ENCODE measurements around the gene ALS2.
"Not testable (repeated sequence)": the region's sequence is repeated elsewhere in the genome, so short reads cannot be mapped to it uniquely, and the experiment has no call there.

ALS2 gene

GRCh38 chr2:201780674-201781493, at the start of gene ALS2:
ALS2 (minus strand) TSS chr2:201780933; CDS start chr2:201768885, 12,048 bp downstream.
- peak; percentile 87 to 92 for DNase-seq (ENCODE audit: low read depth in 2 of 2)

DNA sequence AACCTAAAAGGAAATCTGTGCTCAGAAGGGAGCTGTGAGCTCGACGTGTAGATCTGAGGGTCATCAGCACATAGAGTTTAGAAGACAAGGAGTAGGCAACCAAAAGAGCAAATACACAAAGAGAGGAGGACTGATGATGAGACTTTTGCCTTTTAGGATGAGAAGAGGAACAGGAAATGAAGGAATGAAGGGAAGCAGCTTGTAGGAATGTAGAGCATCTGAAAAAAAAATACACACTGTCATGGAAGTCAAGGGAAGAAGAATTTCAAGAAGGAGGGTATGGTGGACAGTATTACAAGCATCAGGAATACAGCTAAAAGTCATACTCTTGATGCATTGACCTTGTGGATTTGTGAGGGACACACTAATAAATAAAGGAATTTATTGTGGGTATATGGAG, 47.5 kb upstream of the ALS2 start:
- no peak for DNase-seq (ENCODE audit: low read depth in 2 of 2)

- no peak for DNase-seq (ENCODE audit: low read depth in 2 of 2)
These were observed 46.9 kb upstream of the ALS2 start for GRCh38 chr2:201827621-201828020.

DNA sequence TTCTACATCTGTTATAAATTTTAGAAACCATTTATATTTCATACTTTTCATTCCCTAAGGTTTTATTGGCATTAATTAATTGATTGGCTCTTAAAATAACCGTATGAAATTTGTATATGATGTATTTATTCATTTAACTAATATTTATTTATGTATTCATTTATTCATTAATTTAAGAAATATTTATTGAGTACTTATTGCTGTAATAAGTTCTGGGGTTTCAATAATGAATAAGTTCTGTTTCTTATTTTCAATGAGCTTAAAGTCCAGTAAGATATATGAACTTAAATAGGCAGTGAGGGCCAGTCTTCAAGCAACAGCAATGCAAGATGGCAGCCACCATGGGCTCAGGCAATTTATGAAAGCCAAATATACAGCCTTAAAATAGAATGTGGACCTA, 43.5 kb upstream of the ALS2 start:
- no peak for DNase-seq (ENCODE audit: low read depth in 2 of 2)

- DNase-seq (ENCODE audit: low read depth in 2 of 2), result no peak
These were observed 40.3 kb upstream of the ALS2 start for GRCh38 chr2:201821080-201821479.

DNA sequence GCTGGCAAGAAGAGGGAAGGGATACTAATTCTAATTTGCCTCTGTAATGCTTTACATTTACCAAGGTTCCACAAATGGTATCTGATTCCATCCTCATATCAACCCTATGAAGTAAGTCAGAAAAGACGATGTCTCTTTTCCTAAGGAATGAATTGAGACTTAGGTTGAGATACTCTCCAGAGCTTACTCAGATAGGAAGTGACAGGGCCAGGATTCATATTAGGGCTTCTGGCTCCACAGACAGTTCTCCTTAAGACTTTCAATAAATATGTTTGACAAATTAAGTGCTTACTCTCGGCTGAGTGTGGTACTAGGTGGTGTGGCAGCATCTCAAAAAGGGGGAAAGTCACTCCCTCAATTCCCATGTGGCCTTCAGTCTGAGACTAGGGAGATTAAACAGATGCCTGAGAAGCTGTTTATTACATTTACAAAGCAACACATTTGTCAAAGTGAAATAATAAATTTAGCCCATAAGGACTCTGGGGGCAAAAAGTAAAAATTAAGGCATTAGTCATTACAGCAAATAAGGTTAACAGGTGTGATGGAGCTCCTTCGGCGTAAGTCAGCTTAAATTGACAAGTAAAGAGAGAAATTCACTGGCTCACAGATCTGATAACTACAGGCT, 39.8 kb upstream of the ALS2 start:
- no peak for DNase-seq (ENCODE audit: low read depth in 2 of 2)

DNA sequence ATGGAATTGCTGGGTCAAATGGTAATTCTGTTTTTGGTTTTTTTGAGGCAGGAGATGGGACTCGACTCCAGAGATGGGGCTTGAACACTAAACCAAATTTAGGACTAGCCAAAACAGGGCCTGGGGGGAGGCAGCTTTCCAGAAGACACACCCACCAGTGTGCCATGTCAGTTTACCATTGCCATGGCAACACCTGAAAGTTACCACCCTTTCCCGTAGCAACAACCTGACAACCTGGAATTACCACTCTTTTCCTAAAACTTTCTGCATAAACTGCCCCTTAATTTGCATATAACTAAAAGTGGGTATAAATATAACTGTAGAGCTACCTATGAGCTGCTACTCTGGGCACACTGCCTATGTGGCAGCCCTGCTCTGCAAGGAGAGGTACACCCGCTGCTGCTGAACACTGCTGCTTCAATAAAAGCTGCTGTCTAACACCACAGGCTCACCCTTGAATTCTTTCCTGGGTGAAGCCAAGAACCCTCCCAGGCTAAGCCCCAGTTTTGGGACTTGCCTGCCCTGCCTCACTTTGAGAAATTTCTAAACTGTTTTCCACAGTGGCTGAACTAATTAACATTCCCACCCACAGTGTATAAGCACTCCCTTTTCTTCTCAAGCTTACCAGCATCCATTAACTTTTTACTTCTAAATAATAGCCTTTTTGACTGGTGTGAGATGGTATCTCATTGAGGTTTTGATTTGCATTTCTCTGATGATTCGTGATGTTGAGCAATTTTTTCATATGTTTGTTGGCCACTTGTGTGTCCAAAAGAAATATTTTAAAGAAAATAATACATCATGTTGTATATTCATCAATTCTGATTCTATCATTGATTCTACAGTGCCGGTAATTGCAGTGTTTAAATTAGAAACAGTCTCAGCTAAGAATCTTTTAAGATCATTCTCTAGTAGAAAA, 36.2 kb upstream of the ALS2 start:
- DNase-seq (ENCODE audit: low read depth in 2 of 2), result no peak

GRCh38 chr2:201813996-201814760, 33.4 kb upstream of the ALS2 start:
- no peak for DNase-seq (ENCODE audit: low read depth in 2 of 2)

DNA sequence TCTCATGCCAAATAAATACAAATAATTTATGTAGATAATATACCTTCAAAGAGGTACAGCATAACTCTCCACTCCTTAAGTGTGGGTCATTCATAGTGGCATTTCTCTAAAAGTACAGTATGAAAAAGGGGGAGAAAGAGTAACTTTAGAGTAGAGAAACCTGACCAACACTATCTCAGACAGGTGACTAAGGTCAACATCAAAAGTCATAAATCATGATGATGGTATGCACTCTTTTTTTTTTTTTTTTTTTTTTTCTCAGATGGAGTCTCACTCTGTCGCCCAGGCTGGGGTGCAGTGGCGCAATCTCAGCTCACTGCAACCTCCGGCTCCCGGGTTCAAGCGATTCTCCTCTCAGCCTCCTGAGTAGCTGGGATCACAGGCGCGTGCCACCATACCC, 29.9 kb upstream of the ALS2 start:
- DNase-seq (ENCODE audit: low read depth in 2 of 2), result not testable (repeated sequence)

DNA sequence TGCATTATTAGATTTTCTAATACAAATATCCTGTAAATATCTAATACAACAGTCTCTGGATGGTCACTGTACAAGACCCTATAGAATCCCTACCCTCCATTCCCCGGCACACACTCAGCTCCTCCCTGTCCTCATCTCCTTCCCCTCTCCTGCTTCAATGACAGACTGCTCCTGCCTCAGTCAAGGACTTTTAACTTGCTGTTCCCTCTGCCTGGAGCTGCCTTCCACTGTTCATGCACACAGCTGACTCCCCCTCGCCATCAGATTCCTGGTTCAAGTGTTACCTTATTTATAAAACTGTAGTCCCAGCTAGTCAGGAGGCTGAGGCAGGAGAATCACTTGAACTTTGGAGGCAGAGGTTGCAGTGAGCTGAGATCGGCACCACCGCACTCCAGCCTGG, 28.9 kb upstream of the ALS2 start:
- DNase-seq (ENCODE audit: low read depth in 2 of 2), result no peak

DNA sequence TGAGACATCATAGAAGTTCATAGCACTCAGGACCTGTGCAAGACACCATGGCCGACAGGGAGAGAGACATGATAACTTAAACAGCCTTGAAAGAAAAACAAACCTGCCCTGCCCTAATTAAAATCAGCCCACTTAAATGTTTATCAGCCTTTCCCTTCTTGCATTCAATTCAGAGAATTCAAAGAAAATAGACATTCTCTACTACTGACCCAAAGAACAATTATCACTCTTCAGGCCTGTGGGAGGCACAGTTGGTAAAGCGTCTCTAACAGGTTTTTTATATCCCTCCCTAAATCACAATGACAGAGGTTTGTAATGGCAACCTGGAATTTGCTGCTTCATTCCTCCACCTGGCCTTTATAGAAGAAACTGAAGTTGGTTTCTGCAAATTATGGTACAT, 27.3 kb upstream of the ALS2 start:
- DNase-seq (ENCODE audit: low read depth in 2 of 2), result no peak

DNA sequence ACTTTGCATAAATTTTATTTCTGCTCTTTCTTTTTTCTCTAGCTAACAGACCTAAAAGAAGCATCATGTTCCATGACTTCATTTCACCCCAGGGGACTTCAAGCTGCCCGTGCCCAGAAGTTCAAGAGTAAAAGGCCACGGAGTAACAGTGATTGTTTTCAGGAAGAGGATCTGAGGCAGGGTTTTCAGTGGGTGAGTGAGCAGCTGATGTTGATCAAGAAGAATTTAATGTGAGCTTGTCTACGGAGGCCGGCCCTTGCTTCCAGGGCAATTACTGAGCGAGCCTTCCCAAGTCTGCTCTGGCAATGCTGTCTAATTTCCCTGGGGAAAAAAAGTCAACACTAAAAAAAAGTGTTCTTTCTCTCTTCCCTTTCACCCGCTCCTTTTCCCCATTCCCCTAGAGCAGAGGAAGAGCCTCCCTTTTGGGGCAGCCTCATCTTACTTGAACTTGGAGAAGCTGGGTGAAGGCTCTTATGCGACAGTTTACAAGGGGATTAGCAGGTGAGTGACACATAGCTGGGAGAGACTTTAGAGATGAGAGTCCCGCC, 26.8 kb upstream of the ALS2 start:
- no peak for DNase-seq (ENCODE audit: low read depth in 2 of 2)

DNA sequence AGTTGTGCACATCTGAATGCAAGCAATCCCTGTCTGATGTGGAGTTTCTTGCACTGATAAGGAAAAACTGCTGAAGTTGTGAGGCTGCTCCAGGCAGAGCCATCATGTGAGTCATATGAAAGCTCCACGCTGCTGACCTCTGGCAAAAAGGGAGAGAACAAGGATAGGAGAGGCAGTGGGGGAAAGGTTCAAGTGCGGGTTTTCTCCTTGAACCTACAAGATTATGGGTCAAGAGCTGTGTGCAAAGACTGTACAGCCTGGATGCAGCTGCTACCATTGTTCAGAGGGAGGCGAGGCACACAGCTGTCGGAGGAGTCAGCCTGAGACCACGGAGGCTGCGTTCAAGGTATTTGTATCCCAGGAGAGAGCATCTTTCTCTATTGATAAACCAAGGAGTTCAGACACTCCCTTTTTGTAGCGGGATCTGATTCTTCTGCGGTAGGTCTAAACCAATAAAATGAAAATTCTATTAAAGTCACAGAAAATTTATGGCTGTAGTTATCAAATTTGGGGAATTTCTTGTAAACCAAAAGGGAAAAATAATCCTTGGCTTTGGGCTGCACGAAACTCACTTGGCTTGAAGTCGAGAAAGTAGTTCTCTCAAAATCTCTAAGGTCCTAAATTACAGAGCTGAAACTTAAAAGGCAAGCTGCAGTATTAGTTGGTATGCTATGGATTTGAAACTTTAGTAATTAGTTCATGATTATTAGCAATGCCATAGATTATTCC, 25.9 kb upstream of the ALS2 start, which contains the start of gene CDK15:
TSS of gene CDK15 (plus strand) at position 96 of the 729 bp plus-strand sequence. CDS start at position 224, 128 bp downstream.
- DNase-seq (ENCODE audit: low read depth in 2 of 2), result no peak

DNA sequence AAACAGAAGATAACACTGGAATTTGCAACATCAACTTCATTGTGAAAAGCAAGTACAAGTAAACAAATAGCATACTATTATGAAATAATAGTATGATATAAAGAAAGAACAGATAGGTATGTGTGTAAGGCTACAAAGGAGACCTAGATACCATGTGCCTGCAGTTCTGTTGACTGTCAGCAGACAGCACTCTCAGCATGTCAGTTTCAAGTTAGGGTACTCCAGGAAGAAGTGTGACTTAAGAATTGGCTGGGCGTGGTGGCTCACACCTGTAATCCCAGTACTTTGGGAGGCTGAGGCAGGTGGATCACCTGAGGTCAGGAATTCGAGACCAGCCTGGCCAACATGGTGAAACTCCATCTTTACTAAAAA, 18.2 kb upstream of the ALS2 start:
- DNase-seq (ENCODE audit: low read depth in 2 of 2), result not testable (repeated sequence)

DNA sequence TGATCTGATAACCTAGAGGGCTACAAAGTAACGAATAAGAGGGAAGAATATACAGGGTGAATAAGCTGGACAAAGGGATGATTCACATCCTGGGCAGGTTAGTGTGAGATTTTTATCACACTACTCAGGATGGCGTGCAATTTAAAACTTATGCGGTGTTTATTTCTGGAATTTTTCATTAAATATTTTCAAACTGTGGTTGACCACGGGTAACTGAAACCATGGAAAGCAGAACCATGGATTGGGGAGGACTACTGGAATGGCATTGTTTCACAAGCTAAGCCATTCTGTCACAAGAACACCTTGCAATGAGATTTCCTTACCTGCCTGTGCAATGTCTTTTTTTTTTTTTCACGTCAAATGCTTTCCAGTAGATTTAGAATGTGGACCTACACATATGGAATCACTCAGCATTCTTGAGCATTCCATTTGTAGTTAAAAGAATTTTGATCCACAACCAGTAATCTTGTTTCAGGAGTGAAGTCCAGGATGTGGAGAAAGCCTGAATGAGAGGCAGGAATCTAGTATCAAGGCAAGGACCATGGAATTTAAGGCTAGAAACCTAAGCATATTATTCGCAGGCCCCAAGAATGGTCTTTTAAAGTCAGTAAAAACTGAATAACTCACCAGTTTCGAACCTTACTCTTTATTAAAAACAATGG, 17.6 kb upstream of the ALS2 start:
- no peak for DNase-seq (ENCODE audit: low read depth in 2 of 2)

DNA sequence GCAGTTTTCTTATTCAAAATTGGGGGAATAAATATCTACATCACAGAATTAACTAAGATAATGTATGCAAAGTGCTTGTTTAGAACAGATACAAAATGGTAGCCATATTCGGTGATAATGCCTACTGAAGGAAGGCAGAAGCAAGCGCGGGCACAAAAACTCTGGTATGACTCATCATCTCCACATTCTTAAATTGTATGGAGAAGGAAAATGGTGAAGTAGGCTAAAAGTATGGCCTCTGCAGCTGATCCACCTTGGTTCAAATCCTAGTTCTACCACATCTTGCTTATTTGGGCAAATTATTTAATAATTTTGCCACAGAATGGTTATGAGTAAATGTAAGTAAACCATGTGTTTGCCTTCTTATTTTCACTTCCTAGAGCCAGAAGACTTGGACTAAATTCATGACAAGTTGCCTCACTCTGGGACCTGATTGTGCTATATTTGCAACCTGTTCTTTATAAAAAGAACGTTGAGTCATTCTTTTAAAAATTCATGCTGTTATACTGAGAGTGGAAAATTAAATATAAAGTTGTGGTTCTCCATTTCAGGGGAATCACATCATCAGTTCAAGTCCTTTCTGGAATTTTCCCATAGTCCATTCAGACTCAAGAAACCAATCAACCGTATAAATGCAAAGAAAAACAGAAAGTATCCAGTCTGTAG, 16.6 kb upstream of the ALS2 start:
- DNase-seq (ENCODE audit: low read depth in 2 of 2), result no peak

- no peak for DNase-seq (ENCODE audit: low read depth in 2 of 2)
These were observed 15.7 kb upstream of the ALS2 start for GRCh38 chr2:201796478-201796865.

- no peak for DNase-seq (ENCODE audit: low read depth in 2 of 2)
These were observed 15.1 kb upstream of the ALS2 start for GRCh38 chr2:201795607-201796477.
